K562 (cell line): ENCODE measurements around the gene IRF2BP1. TPM values are rescaled to one million over a fixed set of nuclear protein-coding genes. Genes with fewer than 3 reads are reported as not detected.

ENCODE experiments used
- ADNP ChIP-seq: fragments of 200-800 bp; sonication (Bioruptor generic); IDR thresholded peaks from 2 replicates; pipeline ENCODE4 v1.6.1; 2016; ENCODE audit warnings: missing genetic modification characterization, missing compliant biosample characterization
- DDX20 ChIP-seq: fragments of 450-650 bp; IDR thresholded peaks from 2 replicates; pipeline ENCODE4 v1.6.1; 2016; ENCODE audit warnings: missing genetic modification characterization, low read depth, mild to moderate bottlenecking, missing compliant biosample characterization, moderate library complexity
- DIDO1 ChIP-seq: fragments of 450-650 bp; IDR thresholded peaks from 2 replicates; pipeline ENCODE4 v1.6.1; 2016; ENCODE audit warnings: low read depth, missing biosample characterization, missing genetic modification characterization
- GTF3C2 ChIP-seq: IDR thresholded peaks from 3 replicates; pipeline ENCODE4 v1.6.1; 2011; ENCODE audit warnings: borderline replicate concordance, mild to moderate bottlenecking, moderate library complexity; ENCODE audit not compliant: insufficient read length; ENCODE audit errors: extremely low read depth
- HNRNPUL1 ChIP-seq: fragments of 200-400 bp; formaldehyde crosslinking; IDR thresholded peaks from 2 replicates; pipeline ENCODE4 v1.6.1; 2017; ENCODE audit warnings: low read length
- JUND ChIP-seq, 2 experiments: IDR thresholded peaks; 2 replicates in 1 of 2; 3 replicates in 1 of 2; pipeline ENCODE4 v1.6.1; 2011; ENCODE audit warnings: borderline replicate concordance in 2 of 2, low read depth in 2 of 2, low read length in 2 of 2, improper control_type of control experiment in 1 of 2, missing biosample characterization in 1 of 2, missing genetic modification characterization in 1 of 2, missing genetic modification reagents in 1 of 2
- KHSRP ChIP-seq: fragments of 450-650 bp; IDR thresholded peaks from 2 replicates; pipeline ENCODE4 v1.6.1; 2017
- NCOA2 ChIP-seq, 2 experiments: fragments of 450-650 bp; IDR thresholded peaks; 2 replicates each; pipeline ENCODE4 v1.6.1; 2018; ENCODE audit warnings: mild to moderate bottlenecking in 2 of 2, moderate library complexity in 1 of 2; ENCODE audit not compliant: partially characterized antibody in 2 of 2
- PTRF ChIP-seq: fragments of 450-650 bp; IDR thresholded peaks from 2 replicates; pipeline ENCODE4 v1.6.1; 2016; ENCODE audit warnings: mild to moderate bottlenecking, missing genetic modification characterization, missing compliant biosample characterization
- RBFOX2 ChIP-seq: fragments of 200-400 bp; formaldehyde crosslinking; IDR thresholded peaks from 2 replicates; pipeline ENCODE4 v1.6.1; 2017; ENCODE audit warnings: low read depth, mild to moderate bottlenecking, low read length, moderate library complexity
- SNAPC5 ChIP-seq: fragments of 250-450 bp; sonication (Bioruptor Pico); IDR thresholded peaks from 2 replicates; pipeline ENCODE4 v1.8.0; 2021; ENCODE audit warnings: moderate library complexity, mild to moderate bottlenecking, inconsistent platforms
- UBTF ChIP-seq, 2 experiments: IDR thresholded peaks; 2 replicates each; pipeline ENCODE4 v1.6.1; 2012; ENCODE audit warnings: improper control_type of control experiment in 2 of 2, low read depth in 2 of 2, low read length in 2 of 2, borderline replicate concordance in 1 of 2
- ZBTB33 ChIP-seq: sonication (generic); formaldehyde crosslinking; IDR thresholded peaks from 2 replicates; pipeline ENCODE4 v1.8.1; 2023; ENCODE audit warnings: mild to moderate bottlenecking, missing genetic modification reagents
- ZFX ChIP-seq: sonication (generic); formaldehyde crosslinking; IDR thresholded peaks from 2 replicates; pipeline ENCODE4 v1.8.0; 2022; ENCODE audit warnings: mild to moderate bottlenecking, missing genetic modification reagents, moderate library complexity
- ZKSCAN1 ChIP-seq: fragments of 150-350 bp; IDR thresholded peaks from 2 replicates; pipeline ENCODE4 v1.6.1; 2016; ENCODE audit warnings: low read depth, low read length
- ZNF212 ChIP-seq: fragments of 450-650 bp; formaldehyde crosslinking; IDR thresholded peaks from 2 replicates; pipeline ENCODE4 v1.4.0; 2020; ENCODE audit warnings: mild to moderate bottlenecking
- ZNF324 ChIP-seq: fragments of 250-450 bp; sonication (Bioruptor Pico); IDR thresholded peaks from 2 replicates; pipeline ENCODE4 v1.4.0; 2020; ENCODE audit warnings: mild to moderate bottlenecking
- ZNF740 ChIP-seq, 3 experiments: fragments of 200-800 bp in 1 of 3; sonication (Bioruptor generic) in 1 of 3; sonication (generic) in 1 of 3; formaldehyde crosslinking in 1 of 3; IDR thresholded peaks; 2 replicates each; pipeline versions ENCODE4 v1.6.1 to v1.8.0; 2016 to 2022; ENCODE audit warnings: mild to moderate bottlenecking in 2 of 3, missing compliant biosample characterization in 2 of 3, missing genetic modification characterization in 2 of 3, missing genetic modification reagents in 1 of 3
- polyA plus RNA-seq, 8 experiments: library from polyadenylated mRNA; depleted of rRNA in 4 of 8; stranded (reverse) in 5 of 8; unstranded in 3 of 8; fragments of >200 nt; fragmentation: Nextera tagmentation in 2 of 8; fragmentation: Illumina TruSeq in 1 of 8; extraction: Ambion mirVana in 2 of 8; extraction: Trizol in 1 of 8; gene quantifications; 2 replicates each; pipeline versions ENCODE4 v1.2.1 to v1.2.3, GENCODE V29; 2011 to 2014; ENCODE audit warnings: inconsistent platforms in 1 of 8, missing spikeins in 1 of 8
- total RNA-seq, 7 experiments: library from RNA; depleted of rRNA in 6 of 7; stranded (reverse); fragments of >200 nt in 6 of 7; fragmentation: Illumina TruSeq in 2 of 7; extraction: Trizol in 2 of 7; gene quantifications; 2 replicates each; pipeline versions ENCODE4 v1.2.1 to v1.2.3, GENCODE V29; 2011 to 2021; ENCODE audit warnings: low replicate concordance in 1 of 7

IRF2BP1 gene
- total and polyA plus RNA-seq, 9 of the 15 experiments (the other 6 are each of a cell fraction or from before 2014, with no cell fraction given): 0.61 to 35.9 (median 3.5) TPM

- TF ChIP-seq GTF3C2: no peak
- no peak for TF ChIP-seq ADNP (tag)
- TF ChIP-seq DDX20 (tag): no peak
- no peak for TF ChIP-seq ZKSCAN1
- no peak for TF ChIP-seq PTRF (tag)
- TF ChIP-seq ZNF212: no peak
- TF ChIP-seq KHSRP: no peak
- no peak for TF ChIP-seq HNRNPUL1
- no peak for TF ChIP-seq DIDO1 (tag)
- TF ChIP-seq UBTF (IDR thresholded peaks at IDR 0.05; ENCODE audit: borderline replicate concordance in 1 of 2, low read depth in 2 of 2, low read length in 2 of 2): no peak
- TF ChIP-seq ZNF740 (CRISPR knock-in tag; IDR thresholded peaks at IDR 0.05): no peak
- TF ChIP-seq ZNF740 (tag; IDR thresholded peaks at IDR 0.05): no peak
- TF ChIP-seq ZNF324: no peak
- no peak for TF ChIP-seq NCOA2 (IDR thresholded peaks at IDR 0.05; ENCODE audit: partially characterized antibody in 2 of 2)
- TF ChIP-seq ZFX (CRISPR knock-in tag): peak; percentile 45; the same call in 1 of the 2 replicates
- TF ChIP-seq JUND (IDR thresholded peaks at IDR 0.05; ENCODE audit: borderline replicate concordance, low read depth, low read length): no peak
- TF ChIP-seq JUND (tag; IDR thresholded peaks at IDR 0.05; ENCODE audit: borderline replicate concordance, low read depth, low read length): no peak
- peak; percentile 39; the same call in 1 of the 2 replicates for TF ChIP-seq RBFOX2
- no peak for TF ChIP-seq SNAPC5 (CRISPR knock-in tag)
- peak; percentile 93 for TF ChIP-seq ZBTB33 (CRISPR knock-in tag)
Measured at GRCh38 chr19:45883881-45884681, 1.9 kb downstream of the IRF2BP1 start (continued).
